Measurements from ENCODE around the gene SHC3.

GRCh38 chr9:89014153-89014552 is 164.5 kb downstream of the SHC3 start:
- TF ChIP-seq, protein P1, sequence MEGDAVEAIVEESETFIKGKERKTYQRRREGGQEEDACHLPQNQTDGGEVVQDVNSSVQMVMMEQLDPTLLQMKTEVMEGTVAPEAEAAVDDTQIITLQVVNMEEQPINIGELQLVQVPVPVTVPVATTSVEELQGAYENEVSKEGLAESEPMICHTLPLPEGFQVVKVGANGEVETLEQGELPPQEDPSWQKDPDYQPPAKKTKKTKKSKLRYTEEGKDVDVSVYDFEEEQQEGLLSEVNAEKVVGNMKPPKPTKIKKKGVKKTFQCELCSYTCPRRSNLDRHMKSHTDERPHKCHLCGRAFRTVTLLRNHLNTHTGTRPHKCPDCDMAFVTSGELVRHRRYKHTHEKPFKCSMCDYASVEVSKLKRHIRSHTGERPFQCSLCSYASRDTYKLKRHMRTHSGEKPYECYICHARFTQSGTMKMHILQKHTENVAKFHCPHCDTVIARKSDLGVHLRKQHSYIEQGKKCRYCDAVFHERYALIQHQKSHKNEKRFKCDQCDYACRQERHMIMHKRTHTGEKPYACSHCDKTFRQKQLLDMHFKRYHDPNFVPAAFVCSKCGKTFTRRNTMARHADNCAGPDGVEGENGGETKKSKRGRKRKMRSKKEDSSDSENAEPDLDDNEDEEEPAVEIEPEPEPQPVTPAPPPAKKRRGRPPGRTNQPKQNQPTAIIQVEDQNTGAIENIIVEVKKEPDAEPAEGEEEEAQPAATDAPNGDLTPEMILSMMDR (IDR thresholded peaks at IDR 0.05) = no peak
- no peak for TF ChIP-seq POLR2A (IDR thresholded peaks at IDR 0.05)
